GM23338 (cell line): Measurements from ENCODE around the gene ASS1. TPM values are rescaled to one million over a fixed set of nuclear protein-coding genes. Genes with fewer than 3 reads are reported as not detected.

ENCODE experiments used
- ATAC-seq: fragments of 200-7000 bp; cut with Tn5 transposase; 3 replicates; pipeline ENCODE4 v1.9.1; 2020
- DNase-seq: peaks from one replicate; pipeline ENCODE4 v3.0.0-alpha.2; 2015; ENCODE audit warnings: low spot score
- H2AFZ ChIP-seq: fragments of 200-600 bp; sonication (generic); 2 replicates; pipeline ENCODE4 v1.8.0; 2016; ENCODE audit warnings: antibody characterized with exemption, mild to moderate bottlenecking, moderate library complexity
- H3F3A ChIP-seq: fragments of 200-600 bp; sonication (generic); replicated peaks from 2 replicates; pipeline ENCODE4 v1.8.0; 2017; ENCODE audit warnings: antibody characterized with exemption, mixed run types, low read depth
- H3K27ac ChIP-seq: fragments of 200-600 bp; sonication (generic); 2 replicates; pipeline ENCODE4 v1.6.1; 2016; ENCODE audit warnings: low read depth
- H3K27me3 ChIP-seq: fragments of 200-600 bp; sonication (generic); 2 replicates; pipeline ENCODE4 v1.8.0; 2016; ENCODE audit warnings: mild to moderate bottlenecking, mixed run types, moderate library complexity; ENCODE audit not compliant: insufficient read depth
- H3K36me3 ChIP-seq: fragments of 200-600 bp; sonication (generic); 2 replicates; pipeline ENCODE4 v1.8.0; 2016; ENCODE audit warnings: mild to moderate bottlenecking; ENCODE audit not compliant: insufficient read depth
- H3K4me1 ChIP-seq: fragments of 200-600 bp; sonication (generic); 2 replicates; pipeline ENCODE4 v1.8.0; 2016; ENCODE audit warnings: mild to moderate bottlenecking, moderate library complexity; ENCODE audit not compliant: insufficient read depth
- H3K4me2 ChIP-seq: fragments of 200-600 bp; sonication (generic); 2 replicates; pipeline ENCODE4 v1.7.1; 2017; ENCODE audit warnings: mixed run types
- H3K4me3 ChIP-seq: fragments of 200-600 bp; sonication (generic); 2 replicates; pipeline ENCODE4 v1.6.1; 2016; ENCODE audit warnings: mixed run types
- H3K79me2 ChIP-seq: fragments of 200-600 bp; sonication (generic); replicated peaks from 2 replicates; pipeline ENCODE4 v1.8.0; 2017; ENCODE audit warnings: mild to moderate bottlenecking; ENCODE audit not compliant: insufficient read depth
- H3K9me2 ChIP-seq: fragments of 200-600 bp; sonication (generic); 2 replicates; pipeline ENCODE4 v1.8.0; 2017; ENCODE audit not compliant: insufficient read depth
- H4K20me1 ChIP-seq: fragments of 200-600 bp; sonication (generic); replicated peaks from 2 replicates; pipeline ENCODE4 v1.8.0; 2017; ENCODE audit warnings: mild to moderate bottlenecking; ENCODE audit not compliant: insufficient read depth
- H3K27ac Mint-ChIP-seq: 2 replicates; pipeline ENCODE4 v1.8.0; 2020; ENCODE audit warnings: inconsistent platforms, mild to moderate bottlenecking, moderate library complexity, mixed read lengths
- H3K27me3 Mint-ChIP-seq: 3 replicates; pipeline ENCODE4 v1.8.0; 2022; ENCODE audit warnings: low read depth, mild to moderate bottlenecking, moderate library complexity, mixed read lengths, inconsistent platforms; ENCODE audit not compliant: insufficient read depth, poor library complexity
- H3K36me3 Mint-ChIP-seq: 3 replicates; pipeline ENCODE4 v1.8.0; 2021; ENCODE audit warnings: low read depth, mild to moderate bottlenecking, inconsistent platforms, moderate library complexity, mixed read lengths
- H3K4me1 Mint-ChIP-seq: 3 replicates; pipeline ENCODE4 v1.8.0; 2020; ENCODE audit warnings: mild to moderate bottlenecking, inconsistent platforms, mixed read lengths
- H3K4me3 Mint-ChIP-seq: 3 replicates; pipeline ENCODE4 v1.8.0; 2021; ENCODE audit warnings: moderate library complexity, mild to moderate bottlenecking, inconsistent platforms, mixed read lengths
- H3K9me3 Mint-ChIP-seq: 3 replicates; pipeline ENCODE4 v1.8.0; 2020; ENCODE audit warnings: moderate library complexity, mild to moderate bottlenecking, inconsistent platforms, mixed read lengths
- CTCF ChIP-seq, 2 experiments: fragments of 200-600 bp in 1 of 2; sonication (generic) in 1 of 2; conservative IDR thresholded peaks; 2 replicates each; pipeline versions ENCODE4 v1.5.1 to v1.6.1; 2016 to 2017; ENCODE audit warnings: antibody characterized with exemption in 2 of 2, low read depth in 2 of 2, mild to moderate bottlenecking in 2 of 2, moderate library complexity in 1 of 2
- ETS1 ChIP-seq: IDR thresholded peaks from 2 replicates; pipeline ENCODE4 v1.6.1; 2016; ENCODE audit warnings: antibody characterized with exemption
- EZH2phosphoT487 ChIP-seq: fragments of 200-600 bp; sonication (generic); IDR thresholded peaks from one replicate; pipeline ENCODE4 v1.8.1; 2018; ENCODE audit warnings: antibody characterized with exemption; ENCODE audit not compliant: unreplicated experiment
- JUNB ChIP-seq: IDR thresholded peaks from one replicate; pipeline ENCODE4 v1.6.1; 2016; ENCODE audit warnings: antibody characterized with exemption; ENCODE audit not compliant: unreplicated experiment
- POLR2AphosphoS5 ChIP-seq: IDR thresholded peaks from 2 replicates; pipeline ENCODE4 v1.6.1; 2016; ENCODE audit warnings: antibody characterized with exemption, low read depth
- REST ChIP-seq: IDR thresholded peaks from one replicate; pipeline ENCODE4 v1.6.1; 2018; ENCODE audit warnings: antibody characterized with exemption; ENCODE audit not compliant: unreplicated experiment
- STAT1 ChIP-seq: IDR thresholded peaks from one replicate; pipeline ENCODE4 v1.6.1; 2016; ENCODE audit warnings: antibody characterized with exemption; ENCODE audit not compliant: unreplicated experiment
- ZNF331 ChIP-seq: fragments of 250-450 bp; sonication (Bioruptor Pico); IDR thresholded peaks from 2 replicates; pipeline ENCODE4 v1.5.0; 2020; ENCODE audit warnings: low read depth, mild to moderate bottlenecking, moderate library complexity
- ZNF462 ChIP-seq: fragments of 250-450 bp; sonication (Bioruptor Pico); IDR thresholded peaks from 2 replicates; pipeline ENCODE4 v1.5.0; 2020; ENCODE audit warnings: mild to moderate bottlenecking, moderate library complexity
- polyA plus RNA-seq: library from polyadenylated mRNA; unstranded; fragments of >200 nt; fragmentation: Nextera tagmentation; extraction: Ambion mirVana; gene quantifications from 2 replicates; pipeline ENCODE4 v1.2.1, GENCODE V29; 2016
- total RNA-seq: library from RNA; depleted of rRNA; stranded (reverse); fragments of >200 nt; shearing (Covaris generic); gene quantifications from 2 replicates; pipeline ENCODE4 v1.2.3, GENCODE V29; 2014

ASS1 gene
- total and polyA plus RNA-seq, 2 experiments from 2014 or later: 65.8 to 103 TPM

GRCh38 chr9:130468566-130468965, 23.8 kb downstream of the ASS1 start (continued):
- TF ChIP-seq REST (no peak), JUNB (no peak), ZNF331 (CRISPR knock-in tag) (no peak)

- Histone ChIP-seq H4K20me1 (no peaks in the 10 kb centered on the region), H3K79me2 (no peaks in the 10 kb centered on the region), H3K4me2 (no peak overlapping the region), H3F3A (no peaks in the 10 kb centered on the region), H3K9me2 (no peaks in the 10 kb centered on the region), H3K4me1 (peaks cover 19% of the 10 kb centered on the region), H3K36me3 (no peaks in the 10 kb centered on the region), H3K27ac (no peak overlapping the region), H3K4me3 (no peak overlapping the region), H3K27me3 (no peaks in the 10 kb centered on the region), H2AFZ (no peak overlapping the region)
- H3K4me1 Mint-ChIP-seq: peaks cover 35% of the 10 kb centered on the region
- H3K36me3 Mint-ChIP-seq: peaks cover 21% of the 10 kb centered on the region
- peaks cover 14% of the 10 kb centered on the region for H3K27me3 Mint-ChIP-seq
- ATAC-seq (no peak), DNase-seq (no peak)
- H3K27ac Mint-ChIP-seq: no peak overlapping the region
- H3K4me3 Mint-ChIP-seq: no peak overlapping the region
- H3K9me3 Mint-ChIP-seq: no peaks in the 10 kb centered on the region
- TF ChIP-seq POLR2AphosphoS5: no peak
- no peak for TF ChIP-seq ZNF462
- no peak for TF ChIP-seq STAT1
- TF ChIP-seq JUNB: no peak
- no peak for TF ChIP-seq ETS1
- no peak for TF ChIP-seq CTCF (conservative IDR thresholded peaks at IDR 0.05; ENCODE audit: low read depth in 2 of 2)
- TF ChIP-seq EZH2phosphoT487: no peak
Observed at GRCh38 chr9:130470269-130470668, 25.5 kb downstream of the ASS1 start.
